Endothelial cell of umbilical vein (primary cell): Measurements from ENCODE around the gene ENTR1. TPM values are rescaled to one million over a fixed set of nuclear protein-coding genes. Genes with fewer than 3 reads are reported as not detected.

Source experiments
- BruUV-seq: library from RNA; stranded (reverse); fragments of 400-500 nt; replicated peaks from 2 replicates; lab custom pipeline; 2021; lab: Mats Ljungman, UMichigan
- CTCF ChIA-PET: fragments of 300-600, 350-600 bp; sonication (Branson Sonifier 250); formaldehyde crosslinking; loops from one replicate; lab custom pipeline; 2021; ENCODE audit warnings: antibody characterized with exemption, inconsistent platforms; lab: Charles Lee
- POLR2A ChIA-PET: fragments of 300-600, 350-600 bp; sonication (Branson Sonifier 250); formaldehyde crosslinking; loops from one replicate; lab custom pipeline; 2021; ENCODE audit warnings: antibody characterized with exemption, inconsistent platforms; lab: Charles Lee
- DNase-seq: peaks from one replicate; pipeline ENCODE4 v3.0.0-alpha.2; 2011; ENCODE audit warnings: low read depth, low spot score
- FAIRE-seq: peaks from 2 replicates; lab custom pipeline; 2011; peaks lifted over from hg19 to GRCh38; lab: Jason Lieb, UNC
- H2AFZ ChIP-seq: 2 replicates; pipeline ENCODE4 v1.6.0; 2012; ENCODE audit warnings: low read depth, low read length, control low read depth, inconsistent platforms
- H3K27ac ChIP-seq: 2 replicates; pipeline ENCODE4 v1.5.1; 2011; ENCODE audit warnings: low read depth, mild to moderate bottlenecking, control low read depth, low read length, moderate library complexity; ENCODE audit not compliant: insufficient read depth
- H3K27me3 ChIP-seq, 2 experiments: 2 replicates each; pipeline versions ENCODE4 v1.6.0 to v1.6.1; 2011; ENCODE audit warnings: low read length in 2 of 2, mixed read lengths in 1 of 2; ENCODE audit not compliant: control insufficient read depth in 2 of 2, insufficient read depth in 2 of 2
- H3K36me3 ChIP-seq, 2 experiments: 2 replicates in 1 of 2; 3 replicates in 1 of 2; pipeline ENCODE4 v1.5.1; 2011; ENCODE audit warnings: low read length in 2 of 2, mild to moderate bottlenecking in 1 of 2, moderate library complexity in 1 of 2; ENCODE audit not compliant: control insufficient read depth in 2 of 2, insufficient read depth in 2 of 2; ENCODE audit errors: extremely low read depth in 1 of 2
- H3K4me1 ChIP-seq: 3 replicates; pipeline ENCODE4 v1.5.1; 2011; ENCODE audit warnings: mild to moderate bottlenecking, low read length; ENCODE audit not compliant: control insufficient read depth, insufficient read depth; ENCODE audit errors: extremely low read depth
- H3K4me2 ChIP-seq: 2 replicates; pipeline ENCODE4 v1.6.1; 2011; ENCODE audit warnings: low read length, control low read depth, mixed read lengths; ENCODE audit not compliant: insufficient read depth
- H3K4me3 ChIP-seq, 3 experiments: fragments of 200-600 bp in 1 of 3; sonication (generic), shearing (Covaris generic) in 1 of 3; replicated peaks in 1 of 3; 2 replicates each; pipeline ENCODE4 v1.5.1; 2011 to 2016; ENCODE audit warnings: control low read depth in 3 of 3, low read length in 3 of 3, mild to moderate bottlenecking in 2 of 3, inconsistent platforms in 1 of 3, low read depth in 1 of 3, moderate library complexity in 1 of 3; ENCODE audit not compliant: insufficient read depth in 1 of 3
- H3K79me2 ChIP-seq: 2 replicates; pipeline ENCODE4 v1.6.0; 2012; ENCODE audit warnings: low read length, inconsistent platforms; ENCODE audit not compliant: control insufficient read depth, insufficient read depth
- H3K9ac ChIP-seq: replicated peaks from 2 replicates; pipeline ENCODE3; 2011; ENCODE audit warnings: low read length, control low read depth; ENCODE audit not compliant: insufficient read depth; ENCODE audit errors: extremely low read depth
- H3K9me1 ChIP-seq: replicated peaks from 3 replicates; pipeline ENCODE4 v1.6.0; 2011; ENCODE audit warnings: mild to moderate bottlenecking, low read length; ENCODE audit not compliant: control insufficient read depth, insufficient read depth; ENCODE audit errors: extremely low read depth
- H3K9me3 ChIP-seq: replicated peaks from 2 replicates; pipeline ENCODE4 v1.5.1; 2012; ENCODE audit warnings: low read length, inconsistent platforms; ENCODE audit not compliant: control insufficient read depth, insufficient read depth
- H4K20me1 ChIP-seq: replicated peaks from 2 replicates; pipeline ENCODE3; 2011; ENCODE audit warnings: mild to moderate bottlenecking, low read length; ENCODE audit not compliant: control insufficient read depth, insufficient read depth; ENCODE audit errors: extremely low read depth
- EZH2 ChIP-seq: IDR thresholded peaks from 2 replicates; pipeline ENCODE4 v1.6.1; 2012; ENCODE audit warnings: borderline replicate concordance, low read depth, mild to moderate bottlenecking, moderate library complexity, low read length, inconsistent platforms; ENCODE audit not compliant: severe bottlenecking
- FOS ChIP-seq: IDR thresholded peaks from 2 replicates; pipeline ENCODE4 v1.6.1; 2011; ENCODE audit warnings: mild to moderate bottlenecking, low read length, moderate library complexity, borderline replicate concordance; ENCODE audit not compliant: insufficient read depth
- GATA2 ChIP-seq: IDR thresholded peaks from 2 replicates; pipeline ENCODE4 v1.7.0; 2011; ENCODE audit warnings: low read depth, mild to moderate bottlenecking, moderate library complexity, mixed read lengths, low read length; ENCODE audit not compliant: insufficient read length, insufficient read depth
- JUN ChIP-seq: IDR thresholded peaks from 2 replicates; pipeline ENCODE4 v1.6.1; 2011; ENCODE audit warnings: borderline replicate concordance, low read depth; ENCODE audit not compliant: insufficient read length, insufficient read depth
- MAX ChIP-seq: IDR thresholded peaks from 2 replicates; pipeline ENCODE4 v1.6.1; 2011; ENCODE audit not compliant: insufficient read depth, insufficient read length
- MYC ChIP-seq: IDR thresholded peaks from one replicate; pipeline ENCODE4 v1.6.1; 2011; ENCODE audit warnings: mild to moderate bottlenecking, low read depth, low read length
- POLR2A ChIP-seq: IDR thresholded peaks from 2 replicates; pipeline ENCODE4 v1.6.1; 2012; ENCODE audit warnings: low read depth, mild to moderate bottlenecking, control low read depth, low read length
- POLR2AphosphoS5 ChIP-seq: IDR thresholded peaks from 2 replicates; pipeline ENCODE4 v1.6.1; 2012; ENCODE audit warnings: low read depth, mild to moderate bottlenecking, control low read depth, low read length, moderate library complexity; ENCODE audit not compliant: insufficient read depth
- dilution Hi-C: fragments of 300-500 bp; cut with MboI; formaldehyde crosslinking; loops from one replicate; pipeline ENCODE4 v1.15.0; 2019; ENCODE audit warnings: low sequenced_read_pairs; ENCODE audit not compliant: extremely low pct_ligation_motif_present
- intact Hi-C: fragments of 100-400 bp; cut with micrococcal nuclease; formaldehyde crosslinking; loops from one replicate; pipeline ENCODE4 v1.10.0; 2022
- polyA plus RNA-seq, 4 experiments: library from polyadenylated mRNA; depleted of rRNA in 3 of 4; stranded (reverse) in 3 of 4; unstranded in 1 of 4; fragments of >200 nt; gene quantifications; 2 replicates each; pipeline versions ENCODE4 v1.2.1 to v1.2.3, GENCODE V29; 2011 to 2012; ENCODE audit warnings: missing spikeins in 1 of 4
- total RNA-seq: library from RNA; stranded (reverse); gene quantifications from 2 replicates; pipeline ENCODE4 v1.2.3, GENCODE V29; 2021
- TF ChIP-seq, protein P1 (sequence below), 2 donors: IDR thresholded peaks; 1 replicate in 1 of 2; 2 replicates in 1 of 2; pipeline ENCODE4 v1.5.1; 2011; ENCODE audit warnings: low read length in 2 of 2, mild to moderate bottlenecking in 2 of 2, moderate library complexity in 2 of 2, control low read depth in 1 of 2, inconsistent platforms in 1 of 2, low read depth in 1 of 2; ENCODE audit not compliant: insufficient read depth in 1 of 2; ENCODE audit errors: extremely low read depth in 1 of 2

ENTR1 gene
- total and polyA plus RNA-seq, 2 donors (not counting 3 experiments of a cell fraction or from before 2014, with no cell fraction given) = 36.0 to 61.6 TPM

DNA sequence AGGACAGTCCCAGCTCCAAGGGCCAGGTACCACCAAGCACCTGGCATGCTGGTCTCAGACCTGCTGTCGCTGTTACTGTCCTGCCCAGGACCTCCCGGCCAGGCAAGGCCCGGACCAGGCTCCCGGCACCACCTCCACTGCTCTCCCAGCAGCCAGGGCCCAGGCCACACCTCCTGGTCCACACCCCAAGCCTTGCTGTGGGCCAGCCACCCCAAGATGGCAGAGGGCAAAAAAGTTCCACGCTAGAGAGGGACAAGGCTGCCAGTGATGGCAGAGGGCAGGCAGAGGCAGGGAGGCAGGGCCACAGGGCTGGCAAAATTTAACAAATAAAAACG is 48.0 kb downstream of the ENTR1 start:
- intact Hi-C loops (loop anchor here (2.0 kb wide), 1 partner anchor 350 kb away; the partner anchor contains the start of gene DIPK1B), dilution Hi-C loops (no loop called here)
- no peak overlapping the region for H2AFZ ChIP-seq
- ChIA-PET CTCF (interaction anchor here (0.6 to 2.4 kb wide), 9 partner anchors 8 to 269 kb away, joined by 3 to 27 read pairs (median 4); no protein-coding TSS in a partner anchor), POLR2A (interaction anchor here (1.2 kb wide), 1 partner anchor 17 kb away, joined by 5 read pairs; no protein-coding TSS in a partner anchor)
- no peak overlapping the region for H3K4me3 ChIP-seq
- no peak overlapping the region for H3K4me2 ChIP-seq
- no peaks in the 10 kb centered on the region for H4K20me1 ChIP-seq
- BruUV-seq = TSS peak; percentile 51
- H3K9ac ChIP-seq = no peak overlapping the region
- peaks cover 7% of the 10 kb centered on the region for H3K4me1 ChIP-seq
- no peak for FAIRE-seq
- DNase-seq = no peak
- H3K9me3 ChIP-seq = no peaks in the 10 kb centered on the region
- no peaks in the 10 kb centered on the region for H3K9me1 ChIP-seq
- H3K27ac ChIP-seq = no peak overlapping the region
- no peaks in the 10 kb centered on the region for H3K27me3 ChIP-seq
- H3K79me2 ChIP-seq = peaks cover 3% of the 10 kb centered on the region
- H3K36me3 ChIP-seq = no peaks in the 10 kb centered on the region
- no peak for TF ChIP-seq POLR2A
- no peak for TF ChIP-seq MAX
- TF ChIP-seq FOS = no peak
- TF ChIP-seq JUN = no peak
- no peak for TF ChIP-seq MYC
- TF ChIP-seq POLR2AphosphoS5 = no peak
- no peak for TF ChIP-seq EZH2
- TF ChIP-seq GATA2 = no peak
- TF ChIP-seq, protein P1, sequence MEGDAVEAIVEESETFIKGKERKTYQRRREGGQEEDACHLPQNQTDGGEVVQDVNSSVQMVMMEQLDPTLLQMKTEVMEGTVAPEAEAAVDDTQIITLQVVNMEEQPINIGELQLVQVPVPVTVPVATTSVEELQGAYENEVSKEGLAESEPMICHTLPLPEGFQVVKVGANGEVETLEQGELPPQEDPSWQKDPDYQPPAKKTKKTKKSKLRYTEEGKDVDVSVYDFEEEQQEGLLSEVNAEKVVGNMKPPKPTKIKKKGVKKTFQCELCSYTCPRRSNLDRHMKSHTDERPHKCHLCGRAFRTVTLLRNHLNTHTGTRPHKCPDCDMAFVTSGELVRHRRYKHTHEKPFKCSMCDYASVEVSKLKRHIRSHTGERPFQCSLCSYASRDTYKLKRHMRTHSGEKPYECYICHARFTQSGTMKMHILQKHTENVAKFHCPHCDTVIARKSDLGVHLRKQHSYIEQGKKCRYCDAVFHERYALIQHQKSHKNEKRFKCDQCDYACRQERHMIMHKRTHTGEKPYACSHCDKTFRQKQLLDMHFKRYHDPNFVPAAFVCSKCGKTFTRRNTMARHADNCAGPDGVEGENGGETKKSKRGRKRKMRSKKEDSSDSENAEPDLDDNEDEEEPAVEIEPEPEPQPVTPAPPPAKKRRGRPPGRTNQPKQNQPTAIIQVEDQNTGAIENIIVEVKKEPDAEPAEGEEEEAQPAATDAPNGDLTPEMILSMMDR (IDR thresholded peaks at IDR 0.05; ENCODE audit: extremely low read depth in 1 of 2, insufficient read depth in 1 of 2, low read depth in 1 of 2, low read length in 2 of 2) = no peak
